Left lung (tissue), 10 donors: Measurements from ENCODE around the gene SGF29. TPM values are rescaled to one million over a fixed set of nuclear protein-coding genes. Genes with fewer than 3 reads are reported as not detected.

ENCODE experiments used
- ATAC-seq: fragments of 200-7000 bp; cut with Tn5 transposase; one replicate; pipeline ENCODE4 v1.9.1; 2020; ENCODE audit warnings: moderate library complexity
- DNase-seq, 4 donors: peaks; one replicate each; pipeline ENCODE4 v3.0.0-alpha.2; 2013 to 2020
- H3K27ac ChIP-seq, 2 donors: fragments of 200-600 bp; sonication (generic) in 1 of 2; one replicate each; pipeline versions ENCODE4 v1.5.0 to v1.8.0; 2020 to 2021
- H3K27me3 ChIP-seq, 2 donors: fragments of 200-600 bp; sonication (generic) in 1 of 2; one replicate each; pipeline versions ENCODE4 v1.5.0 to v1.8.0; 2020 to 2021
- H3K36me3 ChIP-seq, 2 donors: fragments of 200-600 bp; sonication (generic) in 1 of 2; one replicate each; pipeline versions ENCODE4 v1.5.0 to v1.8.0; 2020 to 2021
- H3K4me1 ChIP-seq, 2 donors: fragments of 200-600 bp; one replicate each; pipeline ENCODE4 v1.8.0; 2021
- H3K4me3 ChIP-seq, 2 donors: fragments of 200-600 bp; sonication (generic) in 1 of 2; one replicate each; pipeline versions ENCODE4 v1.5.0 to v1.8.0; 2020 to 2021; ENCODE audit warnings: mild to moderate bottlenecking in 1 of 2
- H3K9me3 ChIP-seq, 2 donors: fragments of 200-600 bp; sonication (generic) in 1 of 2; one replicate each; pipeline versions ENCODE4 v1.5.0 to v1.8.0; 2020 to 2021
- CTCF ChIP-seq, 2 donors: fragments of 200-600 bp; sonication (generic) in 1 of 2; IDR thresholded peaks; one replicate each; pipeline versions ENCODE4 v1.5.0 to v1.8.0; 2021; ENCODE audit warnings: antibody characterized with exemption in 2 of 2
- intact Hi-C, 2 donors: fragments of 100-400 bp; cut with DNase I; formaldehyde crosslinking; loops; one replicate each; pipeline versions ENCODE4 v1.11.2 to v1.14.2; 2022
- polyA plus RNA-seq, 6 donors: library from polyadenylated mRNA; unstranded; fragments of 120-200 nt; gene quantifications; one replicate each; pipeline ENCODE4 v1.2.1, GENCODE V29; 2013; ENCODE audit not compliant: insufficient read length in 6 of 6
- total RNA-seq, 2 donors: library from RNA; stranded (reverse); fragmentation: NEBNext Ultra II Directional; extraction: Animal tissue kit (Norgen Biotek cat#: 25700); gene quantifications; one replicate each; pipeline ENCODE4 v1.2.1, GENCODE V29; 2021
- donor health status: DM: no; HTN: yes; CAD: no.
- donor health status: DM: no; HTN: no; CAD: no.

The SGF29 gene
- total and polyA plus RNA-seq, 8 donors: 12.1 to 29.8 (median 21.8) TPM

- no peak for TF ChIP-seq CTCF (IDR thresholded peaks at IDR 0.05)
- no peak overlapping the region for H3K27ac ChIP-seq
- H3K4me3 ChIP-seq: no peak overlapping the region
- peaks cover 0 to 20% of the 10 kb centered on the region in 2 donors for H3K4me1 ChIP-seq
- DNase-seq (no peak), ATAC-seq (no peak)
- peaks cover 0 to 4% of the 10 kb centered on the region in 2 donors for H3K36me3 ChIP-seq
- no peaks in the 10 kb centered on the region for H3K9me3 ChIP-seq
- no peaks in the 10 kb centered on the region for H3K27me3 ChIP-seq
- intact Hi-C loops: no loop called here
Measured at GRCh38 chr16:28511031-28511430, 42.7 kb upstream of the SGF29 start.

- intact Hi-C loops: no loop called here
- peaks cover 0 to 4% of the 10 kb centered on the region in 2 donors for H3K36me3 ChIP-seq
- H3K4me1 ChIP-seq: peaks cover 0 to 13% of the 10 kb centered on the region in 2 donors
- no peak for DNase-seq
- no peak for TF ChIP-seq CTCF (IDR thresholded peaks at IDR 0.05)
- H3K4me3 ChIP-seq: no peak overlapping the region
- no peaks in the 10 kb centered on the region for H3K27me3 ChIP-seq
- H3K9me3 ChIP-seq: no peaks in the 10 kb centered on the region
- no peak for ATAC-seq
- H3K27ac ChIP-seq: no peak overlapping the region
Measured at GRCh38 chr16:28511801-28512789, 41.6 kb upstream of the SGF29 start.

- peaks cover 0 to 4% of the 10 kb centered on the region in 2 donors for H3K36me3 ChIP-seq
- H3K4me1 ChIP-seq: peaks cover 0 to 6% of the 10 kb centered on the region in 2 donors
- H3K27me3 ChIP-seq: no peaks in the 10 kb centered on the region
- no peak overlapping the region for H3K4me3 ChIP-seq
- intact Hi-C loops: no loop called here
- TF ChIP-seq CTCF (IDR thresholded peaks at IDR 0.05): no peak
- H3K27ac ChIP-seq: no peak overlapping the region
- no peak for DNase-seq
- ATAC-seq: no peak
- H3K9me3 ChIP-seq: no peaks in the 10 kb centered on the region
Measured at GRCh38 chr16:28513484-28514181, 40.1 kb upstream of the SGF29 start.

GRCh38 chr16:28514246-28514645, 39.5 kb upstream of the SGF29 start:
- Histone ChIP-seq H3K27ac (no peak overlapping the region), H3K4me3 (no peak overlapping the region), H3K9me3 (no peaks in the 10 kb centered on the region), H3K36me3 (peaks cover 0 to 4% of the 10 kb centered on the region in 2 donors), H3K4me1 (peaks cover 0 to 6% of the 10 kb centered on the region in 2 donors), H3K27me3 (no peaks in the 10 kb centered on the region)
- no peak for DNase-seq
- intact Hi-C loops: no loop called here
- no peak for ATAC-seq
- TF ChIP-seq CTCF (IDR thresholded peaks at IDR 0.05): no peak

- ATAC-seq (no peak), DNase-seq (no peak)
- Histone ChIP-seq H3K27ac (no peak overlapping the region), H3K27me3 (no peaks in the 10 kb centered on the region), H3K4me1 (peaks cover 0 to 4% of the 10 kb centered on the region in 2 donors), H3K4me3 (no peak overlapping the region), H3K9me3 (no peaks in the 10 kb centered on the region), H3K36me3 (no peaks in the 10 kb centered on the region)
- intact Hi-C loops: no loop called here
- no peak for TF ChIP-seq CTCF (IDR thresholded peaks at IDR 0.05)
Measured at GRCh38 chr16:28520672-28521071, 33.0 kb upstream of the SGF29 start.
